Effector memory CD8-positive, alpha-beta T cell (primary cell): ENCODE measurements around the gene SPACA5.
"Not testable (repeated sequence)": the region's sequence is repeated elsewhere in the genome, so short reads cannot be mapped to it uniquely, and the experiment has no call there.

Experiments
- ATAC-seq: fragments of 150-1000 bp; cut with Tn5 transposase; replicated peaks from 2 replicates; pipeline ENCODE4 v1.10.0; 2021; ENCODE audit warnings: mild to moderate bottlenecking, moderate library complexity
- DNase-seq, 3 experiments: peaks; one replicate each; pipeline ENCODE4 v3.0.0; 2021
- H3K27ac Mint-ChIP-seq, 2 donors: one replicate each; pipeline ENCODE4 v1.8.0; 2022; ENCODE audit warnings: mild to moderate bottlenecking in 2 of 2, mixed read lengths in 2 of 2, moderate library complexity in 2 of 2
- H3K27me3 Mint-ChIP-seq, 2 donors: one replicate each; pipeline ENCODE4 v1.8.0; 2022; ENCODE audit warnings: mixed read lengths in 2 of 2
- H3K36me3 Mint-ChIP-seq: one replicate; pipeline ENCODE4 v1.8.0; 2022; ENCODE audit warnings: mild to moderate bottlenecking, moderate library complexity, mixed read lengths; ENCODE audit not compliant: insufficient read depth
- H3K4me1 Mint-ChIP-seq, 2 donors: one replicate each; pipeline ENCODE4 v1.8.0; 2022; ENCODE audit warnings: low read depth in 2 of 2, mixed read lengths in 2 of 2
- H3K4me3 Mint-ChIP-seq, 2 donors: one replicate each; pipeline ENCODE4 v1.8.0; 2022; ENCODE audit warnings: mild to moderate bottlenecking in 2 of 2, mixed read lengths in 2 of 2, moderate library complexity in 2 of 2
- H3K9me3 Mint-ChIP-seq, 2 donors: one replicate each; pipeline ENCODE4 v1.8.0; 2022; ENCODE audit warnings: mixed read lengths in 2 of 2

The SPACA5 gene

DNA sequence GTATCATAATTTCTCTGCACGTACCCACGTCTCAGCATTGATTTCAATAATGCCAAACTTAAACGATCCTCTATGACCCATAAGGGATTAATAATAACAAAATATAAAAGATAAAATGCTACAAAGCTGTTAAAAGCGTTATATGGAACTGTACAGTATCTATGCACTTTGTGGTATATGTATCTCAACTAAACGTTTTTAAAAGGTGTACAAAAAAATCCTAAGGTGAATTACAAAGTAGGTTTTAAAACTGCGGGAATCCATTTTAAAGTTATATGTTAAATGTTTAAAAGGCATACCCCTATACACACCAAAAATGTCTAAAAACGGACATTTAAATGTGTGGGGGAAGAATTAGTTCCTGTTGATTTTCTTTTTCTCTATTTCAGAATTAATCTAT is 3.9 kb upstream of the SPACA5 start:
- H3K4me3 Mint-ChIP-seq = peak overlapping the region; percentile 91 to 98
- H3K27ac Mint-ChIP-seq = peak overlapping the region; percentile 96 to 98
- no peaks in the 10 kb centered on the region for H3K9me3 Mint-ChIP-seq
- DNase-seq = no peak
- no peak for ATAC-seq
- no peaks in the 10 kb centered on the region for H3K27me3 Mint-ChIP-seq
- peaks cover 9% of the 10 kb centered on the region for H3K36me3 Mint-ChIP-seq
- peaks cover 7 to 18% of the 10 kb centered on the region in 2 donors for H3K4me1 Mint-ChIP-seq

DNA sequence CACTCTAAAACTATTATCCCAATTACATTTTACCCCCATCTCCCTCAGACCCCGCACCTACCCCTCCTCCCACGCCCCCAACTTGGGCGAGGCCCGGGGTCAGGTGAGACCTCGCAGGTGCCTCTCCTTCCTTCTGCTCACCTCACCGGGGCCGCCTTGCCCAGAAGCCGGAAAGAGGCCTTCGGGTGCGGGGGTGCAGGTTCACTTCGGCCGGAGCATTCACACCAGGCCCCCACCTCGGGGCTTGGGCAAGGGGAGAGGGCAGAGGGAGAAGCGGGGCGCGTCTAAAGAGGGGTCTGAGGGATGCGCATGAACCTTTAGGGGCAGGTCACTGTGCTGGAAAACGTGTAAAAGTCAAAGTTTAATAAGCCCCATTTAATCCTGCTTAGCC is 3.4 kb upstream of the SPACA5 start:
- Mint-ChIP-seq H3K27ac (peak overlapping the region; percentile 96 to 98), H3K27me3 (no peaks in the 10 kb centered on the region), H3K4me3 (peak overlapping the region; percentile 91 to 98), H3K4me1 (peaks cover 7 to 18% of the 10 kb centered on the region in 2 donors), H3K9me3 (no peaks in the 10 kb centered on the region), H3K36me3 (peaks cover 8% of the 10 kb centered on the region)
- no peak for DNase-seq
- peak; percentile 5 for ATAC-seq

GRCh38 chrX:48003758-48004457 is 2.9 kb upstream of the SPACA5 start, which contains the start of gene ZNF182:
Gene ZNF182 (minus strand): TSS chrX:48003989. CDS start chrX:48002609, 1,380 bp downstream.
- peak within 1 kb of the TSS; percentile 91 to 98 for H3K4me3 Mint-ChIP-seq
- H3K36me3 Mint-ChIP-seq = peaks cover 4% of the 10 kb centered on the region
- DNase-seq (peak; percentile 88 to 92 (median 92)), ATAC-seq (peak; percentile 91)
- peak within 1 kb of the TSS; percentile 96 to 98 for H3K27ac Mint-ChIP-seq
- no peaks in the 10 kb centered on the region for H3K9me3 Mint-ChIP-seq
- peaks cover 7 to 18% of the 10 kb centered on the region in 2 donors for H3K4me1 Mint-ChIP-seq
- H3K27me3 Mint-ChIP-seq = no peaks in the 10 kb centered on the region

DNA sequence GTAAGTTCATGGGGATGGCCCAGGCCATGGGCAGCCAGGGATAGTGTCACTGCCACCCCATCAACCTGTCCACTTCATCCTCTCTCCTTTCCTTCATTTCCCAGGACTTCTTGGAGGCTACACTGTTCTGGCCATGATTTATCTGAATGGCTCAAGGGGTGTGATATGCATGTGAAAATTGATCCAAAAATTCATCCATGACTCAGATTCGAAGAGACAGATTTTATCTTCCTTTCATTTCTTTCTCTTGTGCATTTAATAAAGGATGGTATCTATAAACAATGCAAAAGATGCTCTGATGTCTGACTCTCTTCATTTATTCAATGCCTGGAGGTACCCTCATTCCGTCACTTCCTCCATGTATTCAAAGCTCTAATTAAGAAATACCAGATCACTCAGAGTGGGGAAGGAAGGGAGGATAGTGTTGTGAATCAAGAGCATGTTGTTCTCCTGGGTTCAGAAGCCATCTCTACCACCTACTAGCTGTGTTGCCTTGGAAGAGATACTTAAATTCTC is 2.7 kb downstream of the SPACA5 start:
- H3K9me3 Mint-ChIP-seq, DNase-seq, H3K4me1 Mint-ChIP-seq, H3K27ac Mint-ChIP-seq, ATAC-seq, H3K27me3 Mint-ChIP-seq, H3K4me3 Mint-ChIP-seq, H3K36me3 Mint-ChIP-seq: not testable (repeated sequence)

DNA sequence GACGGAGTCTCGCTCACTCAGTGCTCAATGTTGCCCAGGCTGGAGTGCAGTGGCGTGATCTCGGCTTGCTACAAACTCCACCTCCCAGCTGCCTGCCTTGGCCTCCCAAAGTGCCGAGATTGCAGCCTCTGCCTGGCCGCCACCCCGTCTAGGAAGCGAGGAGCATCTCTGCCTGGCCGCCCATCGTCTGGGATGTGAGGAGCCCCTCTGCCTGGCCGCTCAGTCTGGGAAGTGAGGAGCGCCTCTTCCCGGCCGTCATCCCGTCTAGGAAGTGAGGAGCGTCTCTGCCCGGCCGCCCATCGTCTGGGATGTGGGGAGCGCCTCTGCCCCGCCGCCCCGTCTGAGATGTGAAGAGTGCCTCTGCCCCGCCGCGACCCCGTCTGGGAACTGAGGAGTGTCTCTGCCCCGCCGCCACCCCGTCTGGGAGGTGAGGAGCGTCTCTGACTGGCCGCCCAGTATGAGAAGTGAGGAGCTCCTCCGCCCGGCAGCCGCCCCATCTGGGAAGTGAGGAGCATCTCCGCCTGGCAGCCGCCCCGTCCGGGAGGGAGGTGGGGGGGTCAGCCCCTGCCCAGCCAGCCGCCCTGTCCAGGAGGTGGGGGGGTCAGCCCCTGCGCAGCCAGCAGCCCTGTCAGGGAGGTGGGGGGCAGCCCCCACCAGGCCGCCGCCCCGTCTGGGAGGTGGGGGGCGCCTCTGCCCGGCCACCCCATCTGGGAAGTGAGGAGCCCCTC is 10.0 kb downstream of the SPACA5 start:
- DNase-seq, H3K27me3 Mint-ChIP-seq, H3K4me1 Mint-ChIP-seq, H3K9me3 Mint-ChIP-seq, ATAC-seq, H3K4me3 Mint-ChIP-seq, H3K36me3 Mint-ChIP-seq, H3K27ac Mint-ChIP-seq: not testable (repeated sequence)

- H3K4me1 Mint-ChIP-seq, H3K4me3 Mint-ChIP-seq, H3K36me3 Mint-ChIP-seq, DNase-seq, H3K27ac Mint-ChIP-seq, H3K9me3 Mint-ChIP-seq, H3K27me3 Mint-ChIP-seq: not testable (repeated sequence)
- peak; percentile 63 for ATAC-seq
Measured at GRCh38 chrX:48019892-48020291, 13.1 kb downstream of the SPACA5 start.

GRCh38 chrX:48020472-48020871 is 13.7 kb downstream of the SPACA5 start:
- not testable (repeated sequence) for H3K4me1 Mint-ChIP-seq, H3K27me3 Mint-ChIP-seq, DNase-seq, H3K9me3 Mint-ChIP-seq, H3K36me3 Mint-ChIP-seq
- ATAC-seq = peak; percentile 18
- Mint-ChIP-seq H3K27ac (peak overlapping the region; percentile 96 to 98), H3K4me3 (peak overlapping the region; percentile 95 to 97)

- DNase-seq (peak; percentile 75 to 80 (median 75)), ATAC-seq (peak; percentile 65)
- Mint-ChIP-seq H3K36me3 (no peaks in the 10 kb centered on the region), H3K4me1 (peaks cover 8 to 9% of the 10 kb centered on the region in 2 donors), H3K27me3 (no peaks in the 10 kb centered on the region), H3K27ac (peak overlapping the region; percentile 96 to 98), H3K9me3 (no peaks in the 10 kb centered on the region), H3K4me3 (peak overlapping the region; percentile 95 to 97)
Measured at GRCh38 chrX:48021026-48021900, 14.5 kb downstream of the SPACA5 start.

- ATAC-seq = no peak
- H3K4me3 Mint-ChIP-seq = no peak overlapping the region
Measured at GRCh38 chrX:48022100-48022499, 15.3 kb downstream of the SPACA5 start.

DNA sequence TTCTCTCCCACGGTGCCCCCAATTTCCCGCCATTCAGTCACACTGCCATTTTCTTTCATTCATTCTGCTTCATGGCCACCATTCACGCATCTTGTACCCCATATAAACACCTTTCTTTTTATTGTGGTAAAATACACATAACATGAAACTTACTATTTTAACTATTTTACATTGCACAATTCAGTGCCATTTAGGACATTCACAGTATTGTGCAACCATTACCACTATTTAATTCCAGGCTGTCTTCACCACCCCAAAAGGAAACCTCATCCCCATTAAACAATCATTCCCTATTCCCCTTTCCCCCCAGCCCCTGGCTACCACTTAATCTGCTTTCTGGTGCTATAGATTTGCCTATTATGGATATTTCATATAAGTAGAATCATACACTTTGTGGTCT is 15.9 kb downstream of the SPACA5 start:
- no peak for ATAC-seq
- Mint-ChIP-seq H3K27ac (no peak overlapping the region), H3K4me3 (peak overlapping the region; percentile 45 to 59)

More at GRCh38 chrX:48022100-48022499, 15.3 kb downstream of the SPACA5 start:
- Mint-ChIP-seq H3K36me3 (no peaks in the 10 kb centered on the region), H3K9me3 (no peaks in the 10 kb centered on the region), H3K27ac (no peak overlapping the region), H3K27me3 (no peaks in the 10 kb centered on the region), H3K4me1 (peaks cover 8 to 9% of the 10 kb centered on the region in 2 donors)
- no peak for DNase-seq

GRCh38 chrX:48025561-48025960 is 18.8 kb downstream of the SPACA5 start:
- Mint-ChIP-seq H3K4me3 (no peak overlapping the region), H3K9me3 (no peaks in the 10 kb centered on the region), H3K4me1 (peaks cover 8 to 9% of the 10 kb centered on the region in 2 donors), H3K36me3 (no peaks in the 10 kb centered on the region), H3K27me3 (no peaks in the 10 kb centered on the region), H3K27ac (no peak overlapping the region)
- DNase-seq (peak; percentile 24 to 39 (median 37)), ATAC-seq (peak; percentile 20)

More for the DNA sequence above, 15.9 kb downstream of the SPACA5 start:
- no peak for DNase-seq
- Mint-ChIP-seq H3K27me3 (no peaks in the 10 kb centered on the region), H3K9me3 (no peaks in the 10 kb centered on the region), H3K4me1 (peaks cover 8 to 9% of the 10 kb centered on the region in 2 donors), H3K36me3 (no peaks in the 10 kb centered on the region)

GRCh38 chrX:48027545-48027944 is 20.8 kb downstream of the SPACA5 start:
- not testable (repeated sequence) for H3K9me3 Mint-ChIP-seq, ATAC-seq, H3K4me3 Mint-ChIP-seq, H3K36me3 Mint-ChIP-seq, H3K4me1 Mint-ChIP-seq, DNase-seq, H3K27me3 Mint-ChIP-seq, H3K27ac Mint-ChIP-seq

DNA sequence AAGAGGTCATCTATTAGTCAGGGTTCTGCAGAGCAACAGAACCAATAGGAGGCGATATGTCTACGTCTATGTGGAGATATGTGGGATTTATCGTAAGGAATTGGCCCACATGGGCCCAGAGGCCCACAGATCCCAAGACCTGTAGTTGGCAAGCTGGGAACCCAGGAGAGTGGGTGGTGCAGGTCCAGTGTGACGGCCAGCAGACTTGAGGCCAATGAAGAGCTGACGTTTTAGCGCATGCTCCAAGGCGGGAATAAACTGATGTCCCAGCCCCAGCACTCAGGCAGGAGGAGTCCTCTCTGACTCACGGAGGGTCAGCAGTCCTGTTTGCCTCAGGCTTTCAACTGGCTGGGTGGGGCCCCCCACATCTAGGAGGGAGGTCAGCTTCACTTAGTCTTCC is 21.3 kb downstream of the SPACA5 start:
- Mint-ChIP-seq H3K4me3 (no peak overlapping the region), H3K4me1 (peaks cover 3 to 5% of the 10 kb centered on the region in 2 donors), H3K27ac (no peak overlapping the region), H3K36me3 (no peaks in the 10 kb centered on the region), H3K9me3 (no peaks in the 10 kb centered on the region), H3K27me3 (no peaks in the 10 kb centered on the region)
- DNase-seq (no peak), ATAC-seq (no peak)
